NOMO-1 treated with dmso at 0.1 percent for 144 hours (cell line): ENCODE measurements around the gene SLC10A7.

Source experiments
- DNase-seq: peaks from one replicate; lab custom pipeline; 2025; ENCODE audit not compliant: unreplicated experiment; lab: John Stamatoyannopoulos, UW

The SLC10A7 gene

GRCh38 chr4:146442801-146443200, 78.9 kb downstream of the SLC10A7 start:
- no peak for DNase-seq

- DNase-seq, result no peak
Observed at GRCh38 chr4:146439999-146440398, 81.7 kb downstream of the SLC10A7 start.

GRCh38 chr4:146439437-146439836, 82.3 kb downstream of the SLC10A7 start:
- no peak for DNase-seq

GRCh38 chr4:146437778-146438177, 84.0 kb downstream of the SLC10A7 start:
- DNase-seq, result no peak

DNA sequence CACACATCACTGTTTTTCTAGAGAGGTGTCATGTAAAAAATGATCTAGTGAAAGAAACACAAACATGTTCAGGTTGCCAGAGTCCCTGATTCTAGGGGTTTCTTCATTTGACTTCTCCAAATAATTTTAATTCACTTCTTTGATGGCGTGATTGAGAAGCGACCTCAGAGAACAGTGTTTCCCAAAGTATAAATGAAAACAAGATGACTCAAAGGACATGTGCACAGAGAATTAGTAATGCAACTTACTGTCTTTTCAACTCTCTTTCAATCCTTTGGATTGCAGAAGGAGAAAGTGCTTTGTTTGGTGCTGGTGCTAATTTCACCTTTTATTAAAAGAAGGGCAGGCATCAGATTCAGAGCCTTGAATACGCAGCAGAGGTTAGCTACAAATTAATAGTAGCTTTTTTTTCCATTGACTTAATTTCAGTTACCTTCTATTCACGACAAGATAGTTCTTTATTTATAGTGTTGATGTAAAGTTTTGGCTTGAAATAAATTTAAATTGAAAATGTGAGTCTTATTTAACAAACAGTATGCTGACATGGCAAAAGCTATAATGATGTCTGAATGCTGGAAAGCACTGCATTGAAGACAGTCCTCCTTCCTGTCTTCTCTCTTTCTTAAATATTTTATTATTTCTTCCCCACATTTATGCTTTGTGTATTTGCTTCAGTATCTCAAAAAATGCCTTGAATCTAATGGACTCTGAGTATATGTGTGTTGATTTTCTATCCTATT, 85.1 kb downstream of the SLC10A7 start:
- DNase-seq, result no peak

GRCh38 chr4:146435962-146436361, 85.8 kb downstream of the SLC10A7 start:
- DNase-seq, result no peak

- DNase-seq, result no peak
Observed at GRCh38 chr4:146432065-146432464, 89.7 kb downstream of the SLC10A7 start.

GRCh38 chr4:146428298-146428697, 93.4 kb downstream of the SLC10A7 start:
- no peak for DNase-seq

- no peak for DNase-seq
Observed at GRCh38 chr4:146417822-146418221, 103.9 kb downstream of the SLC10A7 start.

GRCh38 chr4:146415829-146416228, 105.9 kb downstream of the SLC10A7 start:
- no peak for DNase-seq

GRCh38 chr4:146407669-146408084, 114.1 kb downstream of the SLC10A7 start:
- no peak for DNase-seq

DNA sequence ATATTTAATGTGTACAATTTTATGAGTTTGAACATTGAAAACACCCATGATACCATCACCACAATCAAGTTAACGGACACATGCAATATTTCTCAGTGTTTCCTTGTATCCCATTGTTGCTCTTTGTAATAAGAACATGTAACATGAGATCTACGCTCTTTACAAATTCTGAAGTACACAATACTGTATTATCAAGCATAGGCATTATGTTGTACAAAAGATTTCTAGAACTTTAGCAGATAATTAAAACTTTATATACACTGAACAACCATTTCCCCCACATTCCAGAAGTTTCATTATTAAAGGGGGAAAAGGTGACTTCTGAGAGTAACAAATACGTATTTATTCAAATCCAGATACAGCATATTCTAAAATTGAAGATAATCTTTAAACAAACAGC, 114.5 kb downstream of the SLC10A7 start:
- DNase-seq, result no peak

DNA sequence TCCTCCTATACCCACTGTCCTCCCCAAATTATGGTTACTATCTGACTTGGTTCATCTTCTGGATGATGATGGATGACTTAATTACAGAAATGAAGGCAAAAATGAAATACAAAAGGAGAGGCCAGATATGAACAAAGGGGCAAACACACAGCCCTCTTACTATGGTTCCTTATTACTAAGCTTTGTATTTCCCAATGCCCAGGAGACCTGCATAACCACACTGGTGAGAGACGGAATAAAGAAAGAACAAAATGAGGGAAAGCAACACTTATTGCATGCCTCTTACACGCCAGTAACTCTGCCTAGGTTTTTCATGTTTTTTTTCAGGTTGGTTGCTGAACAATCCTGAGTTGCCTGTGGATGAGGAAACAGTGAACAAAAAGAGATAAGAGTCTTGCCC, 120.5 kb downstream of the SLC10A7 start:
- no peak for DNase-seq

- no peak for DNase-seq
Observed at GRCh38 chr4:146398896-146399445, 122.8 kb downstream of the SLC10A7 start.

GRCh38 chr4:146398404-146398803, 123.3 kb downstream of the SLC10A7 start:
- no peak for DNase-seq

GRCh38 chr4:146389561-146389960, 132.2 kb downstream of the SLC10A7 start:
- DNase-seq, result no peak

- no peak for DNase-seq
Observed at GRCh38 chr4:146382194-146382593, 139.5 kb downstream of the SLC10A7 start.

DNA sequence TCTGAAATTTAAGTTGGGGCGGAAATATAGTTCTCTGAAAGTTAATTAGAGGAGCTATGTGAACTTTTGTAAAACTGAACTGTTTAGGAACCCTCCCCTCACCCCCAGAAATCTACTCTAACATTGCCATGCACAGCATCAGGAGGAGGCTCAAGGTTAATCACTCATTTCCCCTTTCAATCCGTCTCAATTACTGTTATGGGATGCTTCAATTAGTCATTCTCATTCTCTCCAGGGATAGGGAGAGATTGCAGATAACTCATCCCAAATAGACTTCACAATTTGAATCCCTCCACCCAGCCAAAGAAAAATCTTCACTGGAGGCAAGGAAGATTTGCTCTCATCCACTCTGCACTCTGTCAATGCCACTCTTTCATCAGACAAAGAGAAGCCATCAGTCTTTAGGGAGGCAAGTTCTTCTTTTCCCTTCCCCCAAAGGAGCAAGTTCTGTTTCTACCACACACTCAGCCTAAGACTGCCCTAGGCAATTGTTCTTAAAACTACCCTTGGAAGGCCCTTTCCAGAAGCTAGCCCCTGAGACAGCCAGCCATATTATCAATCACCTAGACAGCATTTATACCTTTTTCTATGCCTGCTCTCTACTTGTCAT, 140.4 kb downstream of the SLC10A7 start:
- peak; percentile 2 for DNase-seq

DNA sequence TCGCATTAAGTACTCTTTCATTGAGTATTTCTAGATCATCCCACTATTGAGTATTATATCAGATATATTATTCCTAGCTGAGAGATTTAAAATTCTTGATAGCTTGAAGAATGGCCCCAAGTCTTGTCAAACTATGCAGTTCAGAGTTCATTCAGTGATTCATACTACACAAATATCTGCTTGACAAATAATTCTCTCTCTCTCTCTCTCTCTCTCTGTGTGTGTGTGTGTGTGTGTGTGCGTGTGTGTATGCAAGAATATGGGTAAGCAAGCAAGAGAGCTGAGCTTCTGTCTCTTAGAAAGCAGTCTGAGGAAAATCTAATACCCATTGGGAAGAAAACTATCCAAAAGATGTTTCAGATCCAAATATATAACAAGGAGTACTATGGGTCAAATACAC, 142.0 kb downstream of the SLC10A7 start:
- no peak for DNase-seq

GRCh38 chr4:146371812-146372211, 149.9 kb downstream of the SLC10A7 start:
- DNase-seq, result no peak

DNA sequence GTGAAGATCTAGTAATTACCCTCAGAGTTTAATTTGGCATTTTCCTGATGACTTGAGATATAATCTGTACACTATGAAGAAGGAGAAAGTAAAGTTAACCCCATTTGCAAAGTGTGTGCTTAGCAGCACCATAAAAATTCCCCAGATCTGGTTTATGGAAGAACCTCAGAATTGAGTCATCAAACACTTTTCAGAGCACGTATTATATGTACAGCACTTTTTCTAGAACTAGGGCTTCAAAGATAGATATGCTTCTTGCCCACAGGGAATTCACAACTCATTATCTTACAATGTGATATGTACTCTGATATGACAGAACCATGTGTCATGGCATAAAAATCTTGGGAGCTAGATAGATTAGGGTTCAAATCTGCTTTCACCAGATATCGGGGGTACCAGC, 150.9 kb downstream of the SLC10A7 start:
- DNase-seq, result no peak

GRCh38 chr4:146369446-146369845, 152.3 kb downstream of the SLC10A7 start:
- no peak for DNase-seq
